HepG2 (cell line): Measurements from ENCODE around the gene ZNF431. TPM values are rescaled to one million over a fixed set of nuclear protein-coding genes. Genes with fewer than 3 reads are reported as not detected.
A peak's percentile ranks its signal among the peaks of the same experiment; 100 is the strongest.

Experiments
- ARID2 ChIP-seq: sonication (generic); formaldehyde crosslinking; IDR thresholded peaks from 2 replicates; pipeline ENCODE4 v1.8.1; 2022; ENCODE audit warnings: mild to moderate bottlenecking, missing genetic modification reagents, borderline replicate concordance
- CREBL2 ChIP-seq: sonication (generic); formaldehyde crosslinking; IDR thresholded peaks from 2 replicates; pipeline ENCODE4 v1.8.1; 2023; ENCODE audit warnings: missing genetic modification reagents, mild to moderate bottlenecking, borderline replicate concordance
- HCFC1 ChIP-seq: fragments of 150-350 bp; IDR thresholded peaks from 2 replicates; pipeline ENCODE4 v1.6.1; 2014; ENCODE audit warnings: low read depth, low read length
- RBM39 ChIP-seq: fragments of 200-400 bp; formaldehyde crosslinking; IDR thresholded peaks from one replicate; pipeline ENCODE4 v1.6.1; 2018; ENCODE audit warnings: antibody characterized with exemption, mild to moderate bottlenecking, low read depth, low read length; ENCODE audit not compliant: poor library complexity, severe bottlenecking
- RELA ChIP-seq: sonication (generic); formaldehyde crosslinking; IDR thresholded peaks from 2 replicates; pipeline ENCODE4 v1.4.0; 2020; ENCODE audit warnings: missing genetic modification reagents
- SIN3B ChIP-seq: fragments of 150-350 bp; IDR thresholded peaks from 2 replicates; pipeline ENCODE4 v1.6.1; 2014; ENCODE audit warnings: low read length
- SRF ChIP-seq: IDR thresholded peaks from 2 replicates; pipeline ENCODE4 v1.6.1; 2011; ENCODE audit warnings: mild to moderate bottlenecking, low read depth, low read length, moderate library complexity
- SRSF4 ChIP-seq: fragments of 200-400 bp; formaldehyde crosslinking; IDR thresholded peaks from one replicate; pipeline ENCODE4 v1.6.1; 2018; ENCODE audit warnings: mild to moderate bottlenecking, low read depth, low read length, moderate library complexity; ENCODE audit not compliant: poor library complexity, severe bottlenecking
- TCF7 ChIP-seq: sonication (generic); IDR thresholded peaks from 2 replicates; pipeline ENCODE4 v1.6.1; 2016; ENCODE audit warnings: antibody characterized with exemption, low read depth
- TERF1 ChIP-seq: sonication (generic); formaldehyde crosslinking; IDR thresholded peaks from 2 replicates; pipeline ENCODE4 v1.8.0; 2022; ENCODE audit warnings: mild to moderate bottlenecking, missing genetic modification reagents, moderate library complexity
- ZFP41 ChIP-seq: sonication (generic); formaldehyde crosslinking; IDR thresholded peaks from 2 replicates; pipeline ENCODE4 v1.4.0; 2020; ENCODE audit warnings: mild to moderate bottlenecking, missing genetic modification reagents, borderline replicate concordance
- ZNF101 ChIP-seq: sonication (generic); formaldehyde crosslinking; IDR thresholded peaks from 2 replicates; pipeline ENCODE4 v1.4.0; 2020; ENCODE audit warnings: mild to moderate bottlenecking, low read depth, missing genetic modification reagents, borderline replicate concordance
- ZNF251 ChIP-seq: sonication (generic); formaldehyde crosslinking; IDR thresholded peaks from 2 replicates; pipeline ENCODE4 v1.9.0; 2021; ENCODE audit warnings: mild to moderate bottlenecking, missing genetic modification reagents
- ZNF33A ChIP-seq: sonication (generic); formaldehyde crosslinking; IDR thresholded peaks from 2 replicates; pipeline ENCODE4 v1.5.1; 2020; ENCODE audit warnings: missing genetic modification reagents, mild to moderate bottlenecking, moderate library complexity, borderline replicate concordance
- ZNF501 ChIP-seq: sonication (generic); formaldehyde crosslinking; IDR thresholded peaks from 2 replicates; pipeline ENCODE4 v1.5.1; 2020; ENCODE audit warnings: mild to moderate bottlenecking, moderate library complexity, missing genetic modification reagents
- ZNF569 ChIP-seq: sonication (generic); formaldehyde crosslinking; IDR thresholded peaks from 2 replicates; pipeline ENCODE4 v1.5.0; 2020; ENCODE audit warnings: mild to moderate bottlenecking, missing genetic modification reagents, moderate library complexity, borderline replicate concordance
- ZNF720 ChIP-seq: sonication (generic); formaldehyde crosslinking; IDR thresholded peaks from 2 replicates; pipeline ENCODE4 v1.4.0; 2020; ENCODE audit warnings: missing genetic modification reagents
- ZNF770 ChIP-seq: sonication (generic); formaldehyde crosslinking; IDR thresholded peaks from 2 replicates; pipeline ENCODE4 v1.5.0; 2020; ENCODE audit warnings: mild to moderate bottlenecking, missing genetic modification reagents
- polyA plus RNA-seq, 8 experiments: library from polyadenylated mRNA; depleted of rRNA in 3 of 8; stranded (reverse) in 7 of 8; unstranded in 1 of 8; fragments of >200 nt; fragmentation: Illumina TruSeq in 4 of 8; extraction: Trizol in 4 of 8; gene quantifications; 2 replicates each; pipeline versions ENCODE4 v1.2.1 to v1.2.3, GENCODE V29; 2011 to 2016; ENCODE audit warnings: low read depth in 4 of 8, missing spikeins in 1 of 8, mixed read lengths in 1 of 8; ENCODE audit not compliant: insufficient read depth in 1 of 8
- total RNA-seq, 5 experiments: library from RNA; depleted of rRNA; stranded (reverse); fragments of >200 nt; fragmentation: Illumina TruSeq; extraction: Trizol; gene quantifications; 2 replicates each; pipeline ENCODE4 v1.2.3, GENCODE V29; 2016; ENCODE audit warnings: low read depth in 1 of 5
- TF ChIP-seq, protein P1 (sequence below), 2 experiments: sonication (generic) in 1 of 2; formaldehyde crosslinking in 1 of 2; IDR thresholded peaks; 2 replicates each; pipeline versions ENCODE4 v1.4.0 to v1.6.1; 2016 to 2020; ENCODE audit warnings: borderline replicate concordance in 1 of 2, low read depth in 1 of 2, mild to moderate bottlenecking in 1 of 2, missing genetic modification reagents in 1 of 2

The ZNF431 gene
- total and polyA plus RNA-seq, 2 of the 13 experiments (the other 11 are each of a cell fraction or from before 2014, with no cell fraction given), result 4.4 to 11.8 TPM

- TF ChIP-seq, protein P1, sequence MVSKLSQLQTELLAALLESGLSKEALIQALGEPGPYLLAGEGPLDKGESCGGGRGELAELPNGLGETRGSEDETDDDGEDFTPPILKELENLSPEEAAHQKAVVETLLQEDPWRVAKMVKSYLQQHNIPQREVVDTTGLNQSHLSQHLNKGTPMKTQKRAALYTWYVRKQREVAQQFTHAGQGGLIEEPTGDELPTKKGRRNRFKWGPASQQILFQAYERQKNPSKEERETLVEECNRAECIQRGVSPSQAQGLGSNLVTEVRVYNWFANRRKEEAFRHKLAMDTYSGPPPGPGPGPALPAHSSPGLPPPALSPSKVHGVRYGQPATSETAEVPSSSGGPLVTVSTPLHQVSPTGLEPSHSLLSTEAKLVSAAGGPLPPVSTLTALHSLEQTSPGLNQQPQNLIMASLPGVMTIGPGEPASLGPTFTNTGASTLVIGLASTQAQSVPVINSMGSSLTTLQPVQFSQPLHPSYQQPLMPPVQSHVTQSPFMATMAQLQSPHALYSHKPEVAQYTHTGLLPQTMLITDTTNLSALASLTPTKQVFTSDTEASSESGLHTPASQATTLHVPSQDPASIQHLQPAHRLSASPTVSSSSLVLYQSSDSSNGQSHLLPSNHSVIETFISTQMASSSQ (IDR thresholded peaks at IDR 0.05; ENCODE audit: low read depth), result no peak
- TF ChIP-seq, protein P1 (CRISPR knock-in tag; IDR thresholded peaks at IDR 0.05; ENCODE audit: borderline replicate concordance), result no peak
- TF ChIP-seq ZNF101, result no peak
- no peak for TF ChIP-seq ZNF251 (CRISPR knock-in tag)
- no peak for TF ChIP-seq RELA
- peak; percentile 75; the same call in 1 of the 2 replicates for TF ChIP-seq SIN3B
- no peak for TF ChIP-seq CREBL2 (CRISPR knock-in tag)
- TF ChIP-seq ZNF501 (CRISPR knock-in tag), result peak; percentile 73; the same call in 1 of the 2 replicates
- no peak for TF ChIP-seq ARID2
- TF ChIP-seq ZNF720 (CRISPR knock-in tag), result no peak
- no peak for TF ChIP-seq ZNF33A (CRISPR knock-in tag)
- TF ChIP-seq SRSF4, result no peak
- no peak for TF ChIP-seq SRF
- no peak for TF ChIP-seq ZFP41 (CRISPR knock-in tag)
- TF ChIP-seq ZNF569, result no peak
- TF ChIP-seq RBM39, result peak; percentile 49
- no peak for TF ChIP-seq TCF7
- TF ChIP-seq ZNF770 (CRISPR knock-in tag), result 0 out of 2 replicates have a peak, but pooled peaks have one; percentile 44
- TF ChIP-seq TERF1 (CRISPR knock-in tag), result no peak
- TF ChIP-seq HCFC1, result no peak
Observed at GRCh38 chr19:21141787-21142464, at the start of gene ZNF431 (continued).
